NCI-H1092 treated with DMSO at 0.1 percent for 48 hours (cell line): ENCODE results near the gene AOPEP.

ENCODE experiments used
- DNase-seq: peaks from one replicate; lab custom pipeline; 2025; lab: John Stamatoyannopoulos, UW

Gene AOPEP

GRCh38 chr9:95096807-95097206 is 370.3 kb downstream of the AOPEP start:
- no peak for DNase-seq

- no peak for DNase-seq
Observed at GRCh38 chr9:95097279-95097678, 370.8 kb downstream of the AOPEP start.

- no peak for DNase-seq
Observed at GRCh38 chr9:95098391-95098921, 372.0 kb downstream of the AOPEP start.

GRCh38 chr9:95099321-95100070 is 373.0 kb downstream of the AOPEP start:
- DNase-seq = no peak

- no peak for DNase-seq
Observed at GRCh38 chr9:95100071-95100627, 373.6 kb downstream of the AOPEP start.

- DNase-seq = no peak
Observed at GRCh38 chr9:95101326-95101725, 374.8 kb downstream of the AOPEP start.

DNA sequence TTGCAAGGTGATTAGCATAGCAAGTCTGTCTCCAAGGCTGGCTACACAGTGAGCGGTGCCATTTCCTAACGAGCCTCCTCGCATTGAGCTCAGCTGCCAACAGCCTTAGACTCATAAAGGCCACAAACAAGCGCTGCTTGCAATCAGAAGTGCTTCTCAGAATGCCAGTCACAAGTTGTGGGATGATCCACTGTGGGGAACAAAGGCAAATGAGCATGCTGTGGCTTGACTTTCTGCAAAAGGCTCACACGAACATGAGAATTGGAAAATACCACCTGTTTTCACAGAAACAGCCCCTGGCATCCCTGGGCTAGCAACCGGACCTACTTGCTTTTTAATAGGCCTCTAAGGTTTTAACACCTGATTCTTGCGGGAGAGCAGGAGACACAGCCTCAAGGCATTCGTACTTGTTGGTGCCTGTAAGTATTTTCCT is 375.5 kb downstream of the AOPEP start:
- DNase-seq = no peak

GRCh38 chr9:95102572-95102971 is 376.1 kb downstream of the AOPEP start:
- no peak for DNase-seq

GRCh38 chr9:95103281-95103771 is 376.8 kb downstream of the AOPEP start:
- DNase-seq = no peak

DNA sequence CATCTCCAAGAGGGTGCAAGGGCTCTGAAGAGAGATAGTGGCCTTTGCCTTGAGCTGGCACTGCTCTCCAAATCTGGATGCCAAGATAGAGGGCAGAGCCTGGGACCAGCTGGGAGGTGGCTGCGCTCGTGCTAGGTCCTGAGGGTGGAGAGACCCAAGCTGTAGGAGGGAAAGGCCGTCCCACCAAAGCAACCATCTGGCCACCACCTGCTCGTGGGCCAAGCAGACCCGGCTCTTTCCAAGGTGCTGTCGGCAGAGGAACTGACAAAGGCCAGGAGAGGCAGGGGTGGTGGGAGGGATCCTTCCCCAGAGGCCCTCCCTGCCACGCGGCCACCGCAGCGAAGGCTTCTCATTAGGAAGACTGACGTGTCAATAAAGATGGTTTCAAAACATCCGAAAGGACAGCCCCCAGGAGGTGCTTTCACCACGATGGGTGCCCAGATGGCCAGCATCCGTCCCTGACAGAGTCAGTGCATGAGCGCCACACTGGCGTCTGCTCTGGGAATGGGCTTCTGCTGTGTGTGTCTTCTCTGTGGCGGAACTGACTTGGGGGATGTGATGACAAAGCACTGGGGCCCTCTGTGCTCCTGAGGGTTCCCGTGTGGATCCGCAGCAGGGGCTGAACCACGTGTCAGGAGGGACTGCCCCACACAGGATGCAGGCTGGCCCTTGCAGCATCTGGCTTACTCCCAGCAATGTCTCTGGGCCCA is 377.5 kb downstream of the AOPEP start:
- DNase-seq = no peak

DNA sequence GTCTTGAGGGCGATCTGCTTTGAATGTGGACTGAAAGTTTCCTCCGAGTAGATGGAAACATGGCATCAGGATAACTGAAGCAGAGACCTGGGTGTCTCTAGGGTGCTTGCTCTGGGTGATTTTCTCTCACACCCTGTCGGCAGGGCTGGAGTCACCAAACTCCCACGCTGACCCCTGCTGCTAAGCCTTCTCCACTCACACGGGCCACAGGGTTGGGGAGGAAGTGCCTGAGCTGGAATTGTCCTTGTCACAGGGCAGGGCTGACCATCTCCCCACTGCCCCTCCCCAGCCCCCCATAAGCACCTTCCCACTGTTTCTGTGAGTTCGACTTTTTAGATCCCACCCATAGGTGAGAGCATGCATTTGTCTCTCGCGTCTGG is 378.1 kb downstream of the AOPEP start:
- DNase-seq = no peak

- DNase-seq = no peak
Observed at GRCh38 chr9:95104980-95105379, 378.5 kb downstream of the AOPEP start.

DNA sequence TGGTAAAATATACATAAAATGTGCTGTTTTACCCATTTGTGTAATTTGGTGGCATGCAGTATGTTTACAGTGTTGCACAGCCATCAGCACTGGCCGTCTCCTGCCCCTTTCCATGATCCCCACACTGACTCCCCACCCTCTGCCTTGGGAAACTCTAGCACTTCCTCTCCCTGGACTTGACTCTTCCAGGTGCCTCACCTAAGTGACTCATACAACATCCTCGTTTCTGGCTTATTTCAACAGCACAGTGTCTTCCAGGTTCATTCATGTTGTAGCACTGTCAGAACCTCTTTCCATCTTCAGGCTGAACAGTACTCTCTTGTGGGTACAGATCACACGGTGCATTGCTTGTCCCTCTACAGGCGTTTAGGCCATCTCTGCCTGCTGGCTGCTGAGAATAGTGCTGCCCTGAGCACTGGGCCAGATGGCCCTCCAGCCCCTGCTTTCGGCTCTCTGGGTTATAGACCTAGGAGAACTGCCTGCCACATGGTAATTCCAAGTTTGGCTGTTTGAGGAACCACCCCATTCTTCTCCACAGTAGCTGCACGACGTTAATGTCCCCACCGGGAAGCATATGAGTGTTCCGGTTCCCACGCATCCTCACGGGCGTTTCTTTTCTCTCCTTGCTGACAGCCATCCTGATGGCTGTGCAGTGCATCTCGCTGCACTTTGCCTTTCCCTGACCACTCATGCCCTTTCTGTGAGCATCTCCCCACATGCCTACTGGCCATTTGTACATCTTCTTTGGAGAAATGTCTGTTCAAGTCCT is 379.2 kb downstream of the AOPEP start:
- DNase-seq = no peak

DNA sequence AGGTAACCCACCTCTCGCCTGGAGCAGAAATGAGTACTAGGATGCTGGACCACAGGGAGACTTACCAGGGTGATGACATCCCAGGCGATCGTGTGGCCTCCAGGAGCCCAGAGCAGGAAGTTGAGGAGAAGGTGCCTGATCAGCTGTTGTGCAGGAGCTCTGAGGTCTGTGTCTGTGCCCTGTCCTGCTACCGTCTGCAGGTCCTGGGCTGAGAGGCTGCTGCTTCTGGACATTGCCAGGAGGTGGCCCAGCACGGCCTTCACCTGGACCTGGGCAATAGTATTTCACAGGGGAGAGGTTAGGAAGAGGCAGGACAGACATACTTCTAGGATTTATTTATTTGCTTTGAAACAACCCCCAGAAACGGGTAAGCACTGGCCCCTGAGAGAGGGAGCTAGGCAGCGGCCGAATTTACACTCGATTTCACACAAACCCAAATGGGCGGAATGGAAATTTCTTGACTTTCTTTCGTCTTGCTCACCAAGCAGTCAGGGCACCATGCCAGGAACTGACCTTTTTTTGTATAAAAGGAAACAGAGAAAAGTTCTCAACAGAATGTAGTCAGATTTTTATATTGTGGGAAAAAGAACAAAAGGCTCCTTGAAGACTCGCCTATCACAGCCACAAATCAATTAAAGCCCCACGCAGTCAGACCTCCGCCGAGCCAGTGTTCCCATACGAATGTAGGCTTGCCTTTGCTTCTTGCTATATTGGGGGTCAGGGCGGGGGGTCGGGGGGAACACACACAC is 380.7 kb downstream of the AOPEP start:
- no peak for DNase-seq

GRCh38 chr9:95107976-95108375 is 381.5 kb downstream of the AOPEP start:
- no peak for DNase-seq

DNA sequence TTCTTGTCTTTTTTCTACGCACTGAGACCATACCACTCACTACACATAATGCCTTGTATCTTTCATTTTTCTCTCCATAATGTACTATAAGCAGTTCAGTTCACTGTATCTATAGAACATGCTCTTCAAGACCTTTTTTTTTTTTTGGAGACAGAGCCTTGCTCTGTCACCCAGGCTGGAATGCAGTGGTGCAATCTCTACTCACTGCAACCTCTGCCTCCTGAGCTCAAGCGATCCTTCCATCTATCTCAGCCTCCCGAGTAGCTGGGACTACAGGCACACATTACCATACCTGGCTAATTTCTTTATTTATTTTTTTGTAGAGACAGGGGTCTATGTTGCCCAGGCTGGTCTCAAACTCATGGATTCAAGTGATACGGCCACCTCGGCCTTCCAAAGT is 382.3 kb downstream of the AOPEP start:
- no peak for DNase-seq

DNA sequence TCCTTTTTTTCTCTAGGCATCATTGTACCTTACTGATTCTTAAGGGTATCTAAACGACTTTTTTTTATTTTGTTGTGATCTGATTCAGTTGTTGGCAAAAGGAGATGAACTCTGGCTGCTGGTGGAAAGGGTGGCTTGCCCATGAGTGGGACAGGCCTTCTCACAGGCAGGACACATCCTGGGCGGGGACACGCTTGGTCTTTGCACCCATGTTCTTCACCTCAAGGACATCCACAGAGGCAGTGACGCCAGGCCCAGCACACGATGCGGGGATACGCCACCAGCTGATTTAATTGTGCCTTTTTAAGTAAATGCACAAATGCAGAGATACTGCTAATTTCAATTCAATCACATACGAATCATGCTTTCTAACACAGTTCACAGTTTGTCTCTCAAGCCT is 383.0 kb downstream of the AOPEP start:
- no peak for DNase-seq

DNA sequence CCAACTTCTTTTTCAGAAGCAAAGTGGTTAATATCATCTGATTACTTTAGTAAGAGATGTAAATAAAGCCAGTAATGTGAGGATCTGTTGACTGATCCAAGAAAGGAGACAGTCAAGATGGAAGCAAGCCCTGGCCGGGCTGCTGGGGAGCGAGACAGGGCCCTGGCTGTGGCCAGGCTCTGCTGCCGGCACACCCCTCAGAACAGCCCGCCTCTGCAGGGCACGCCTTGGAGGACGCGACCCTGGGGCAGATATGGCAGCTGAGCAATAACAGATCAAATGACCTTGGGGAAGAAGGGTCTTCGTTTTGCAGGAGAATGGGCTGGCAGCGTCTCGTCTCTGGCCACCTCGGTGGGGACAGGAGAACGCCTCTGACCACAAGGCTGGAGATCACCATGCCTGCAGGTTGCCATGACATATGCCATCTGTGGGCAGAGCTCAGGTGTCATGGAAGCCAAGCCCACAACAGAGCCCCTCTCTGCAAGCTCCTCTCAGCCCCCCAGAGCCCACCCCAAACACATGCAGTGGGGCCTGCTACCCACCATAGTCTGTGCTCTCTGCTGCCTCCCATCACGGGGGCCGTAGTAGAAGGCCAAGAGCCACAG is 384.5 kb downstream of the AOPEP start:
- no peak for DNase-seq

DNA sequence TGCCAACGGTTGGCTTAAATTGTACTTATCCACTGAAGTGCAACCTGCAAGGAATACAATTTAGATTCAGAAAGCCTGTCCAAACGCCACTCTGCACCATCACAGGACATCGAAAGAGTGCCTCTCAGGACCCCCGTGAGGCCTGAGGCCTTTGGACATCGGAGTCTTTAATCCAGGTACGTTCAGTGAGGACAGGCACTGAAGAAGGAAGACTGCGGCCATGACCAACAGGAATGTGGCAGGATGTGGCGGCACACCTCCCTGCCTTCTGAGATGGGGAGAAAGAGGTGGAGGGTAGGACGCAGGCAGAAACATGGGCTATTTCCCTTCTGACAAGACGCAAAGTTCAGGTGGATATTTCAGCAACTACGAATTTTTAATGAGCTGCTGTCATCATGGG is 385.2 kb downstream of the AOPEP start:
- no peak for DNase-seq

DNA sequence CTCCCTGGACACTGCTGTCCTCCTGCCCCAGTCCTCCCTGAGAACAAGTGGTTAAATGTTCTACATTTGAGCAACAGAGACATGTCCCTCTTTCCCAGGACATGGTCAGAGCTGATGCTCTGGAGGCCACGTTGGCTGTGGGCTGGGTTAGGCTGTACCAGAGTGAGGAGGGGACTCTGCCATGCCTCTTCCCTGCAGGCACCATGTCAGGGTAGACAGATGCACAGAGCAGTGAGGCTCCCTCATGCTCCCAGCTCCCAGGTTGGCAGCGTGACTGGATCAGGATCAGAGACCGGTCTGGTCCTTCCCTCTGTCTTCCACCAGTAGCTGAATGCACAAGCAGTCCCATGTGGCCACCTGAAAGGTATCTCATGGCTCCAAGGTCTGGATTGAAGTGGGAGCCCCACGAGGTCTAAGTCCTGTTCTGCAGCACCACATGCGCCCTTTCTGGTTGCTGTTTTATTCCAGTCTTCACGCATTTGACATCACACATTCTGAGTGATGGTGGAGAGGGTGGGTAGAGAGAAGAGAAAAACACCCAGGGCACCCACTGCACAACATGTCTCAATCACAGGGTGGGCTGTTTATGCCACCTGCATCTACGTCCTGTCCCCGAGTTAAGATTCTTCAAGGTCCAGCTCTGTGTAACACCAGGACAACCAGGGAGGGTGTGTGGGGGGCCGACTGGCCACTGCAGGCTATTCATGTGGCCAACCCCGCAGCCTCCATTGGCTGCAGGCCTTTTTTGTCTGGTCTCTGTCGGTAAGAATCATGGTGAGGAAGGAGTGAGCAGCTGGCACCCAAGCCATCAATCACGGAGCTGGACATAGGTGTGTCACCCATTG is 386.2 kb downstream of the AOPEP start:
- DNase-seq = no peak
